H9 (cell line): ENCODE measurements around the gene EIF4E1B. TPM values are rescaled to one million over a fixed set of nuclear protein-coding genes. Genes with fewer than 3 reads are reported as not detected.

Experiments used
- DNase-seq: peaks from one replicate; pipeline ENCODE4 v3.0.0-alpha.2; 2017
- H2AFZ ChIP-seq: one replicate; pipeline ENCODE4 v1.6.1; 2013; ENCODE audit warnings: mild to moderate bottlenecking, low read length, control low read depth, moderate library complexity
- H2AK5ac ChIP-seq: 2 replicates; pipeline ENCODE4 v1.6.1; 2013; ENCODE audit warnings: low read length, control low read depth, mixed read lengths; ENCODE audit not compliant: insufficient read length
- H2BK120ac ChIP-seq: one replicate; pipeline ENCODE4 v1.6.1; 2013; ENCODE audit warnings: low read depth, mild to moderate bottlenecking, low read length, control low read depth, inconsistent platforms; ENCODE audit not compliant: poor library complexity, severe bottlenecking
- H2BK12ac ChIP-seq: 2 replicates; pipeline ENCODE4 v1.6.1; 2013; ENCODE audit warnings: low read length, control low read depth, mixed read lengths, low read depth; ENCODE audit not compliant: insufficient read length
- H2BK15ac ChIP-seq: 2 replicates; pipeline ENCODE4 v1.6.1; 2013; ENCODE audit warnings: low read depth, low read length, control low read depth
- H2BK20ac ChIP-seq: one replicate; pipeline ENCODE4 v1.6.1; 2013; ENCODE audit warnings: low read depth, mild to moderate bottlenecking, low read length, control low read depth, inconsistent platforms; ENCODE audit not compliant: poor library complexity, severe bottlenecking
- H2BK5ac ChIP-seq: 2 replicates; pipeline ENCODE4 v1.6.1; 2013; ENCODE audit warnings: low read length, control low read depth, mixed read lengths; ENCODE audit not compliant: insufficient read length
- H3K14ac ChIP-seq: 2 replicates; pipeline ENCODE4 v1.6.1; 2013; ENCODE audit warnings: low read length, control low read depth; ENCODE audit not compliant: insufficient read depth
- H3K18ac ChIP-seq: 2 replicates; pipeline ENCODE4 v1.6.1; 2013; ENCODE audit warnings: low read depth, mild to moderate bottlenecking, mixed read lengths, low read length, control low read depth; ENCODE audit not compliant: insufficient read length
- H3K23ac ChIP-seq: 2 replicates; pipeline ENCODE4 v1.6.1; 2013; ENCODE audit warnings: low read length, control low read depth, mixed read lengths, low read depth; ENCODE audit not compliant: insufficient read length
- H3K23me2 ChIP-seq: 2 replicates; pipeline ENCODE4 v1.6.1; 2013; ENCODE audit warnings: low read depth, mild to moderate bottlenecking, mixed read lengths, low read length, control low read depth; ENCODE audit not compliant: insufficient read length, poor library complexity, severe bottlenecking
- H3K27ac ChIP-seq: 2 replicates; pipeline ENCODE4 v1.5.1; 2013; ENCODE audit warnings: low read length, control low read depth, mixed read lengths, low read depth; ENCODE audit not compliant: insufficient read length
- H3K27me3 ChIP-seq: 2 replicates; pipeline ENCODE4 v1.6.1; 2013; ENCODE audit warnings: low read length, control low read depth, inconsistent platforms; ENCODE audit not compliant: insufficient read depth
- H3K4ac ChIP-seq: 2 replicates; pipeline ENCODE4 v1.6.1; 2013; ENCODE audit warnings: low read depth, mild to moderate bottlenecking, control low read depth, inconsistent platforms, low read length, moderate library complexity
- H3K4me1 ChIP-seq: 2 replicates; pipeline ENCODE4 v1.6.1; 2013; ENCODE audit warnings: low read length, control low read depth, inconsistent platforms; ENCODE audit not compliant: insufficient read depth
- H3K4me2 ChIP-seq: 2 replicates; pipeline ENCODE4 v1.6.1; 2013; ENCODE audit warnings: low read length, control low read depth, mixed read lengths; ENCODE audit not compliant: insufficient read length, insufficient read depth
- H3K56ac ChIP-seq: 2 replicates; pipeline ENCODE4 v1.6.1; 2013; ENCODE audit warnings: low read depth, mild to moderate bottlenecking, mixed read lengths, low read length, control low read depth; ENCODE audit not compliant: insufficient read length
- H3K79me1 ChIP-seq: 2 replicates; pipeline ENCODE4 v1.6.1; 2013; ENCODE audit warnings: low read depth, mild to moderate bottlenecking, moderate library complexity, low read length, control low read depth, inconsistent platforms; ENCODE audit not compliant: insufficient read depth, poor library complexity, severe bottlenecking
- H3K79me2 ChIP-seq: 2 replicates; pipeline ENCODE4 v1.6.1; 2013; ENCODE audit warnings: low read length, control low read depth, inconsistent platforms; ENCODE audit not compliant: insufficient read depth
- H3K9ac ChIP-seq: 2 replicates; pipeline ENCODE4 v1.6.1; 2013; ENCODE audit warnings: low read length, control low read depth, mixed read lengths; ENCODE audit not compliant: insufficient read length; ENCODE audit errors: extremely low read depth
- H3K9me3 ChIP-seq: one replicate; pipeline ENCODE4 v1.6.1; 2013; ENCODE audit warnings: low read depth, low read length, inconsistent platforms; ENCODE audit not compliant: control insufficient read depth
- H3T11ph ChIP-seq: one replicate; pipeline ENCODE4 v1.6.1; 2013; ENCODE audit warnings: mild to moderate bottlenecking, low read length, control low read depth, inconsistent platforms
- H4K20me1 ChIP-seq: one replicate; pipeline ENCODE4 v1.6.1; 2013; ENCODE audit not compliant: control insufficient read depth, insufficient read length, insufficient read depth
- H4K5ac ChIP-seq: 2 replicates; pipeline ENCODE4 v1.6.1; 2013; ENCODE audit warnings: low read depth, mild to moderate bottlenecking, mixed read lengths, low read length, control low read depth; ENCODE audit not compliant: insufficient read length
- H4K8ac ChIP-seq: replicated peaks from 2 replicates; pipeline ENCODE4 v1.6.1; 2013; ENCODE audit warnings: low read length, control low read depth, mixed read lengths, low read depth; ENCODE audit not compliant: insufficient read length
- H4K91ac ChIP-seq: 2 replicates; pipeline ENCODE4 v1.6.1; 2013; ENCODE audit warnings: low read depth, mild to moderate bottlenecking, moderate library complexity, mixed read lengths, low read length, control low read depth; ENCODE audit not compliant: insufficient read length
- H3K27ac Mint-ChIP-seq, 3 experiments: 2 replicates in 2 of 3; 3 replicates in 1 of 3; pipeline ENCODE4 v1.8.0; 2020 to 2021; ENCODE audit warnings: mixed read lengths in 3 of 3, mild to moderate bottlenecking in 1 of 3, moderate library complexity in 1 of 3
- H3K27me3 Mint-ChIP-seq: 2 replicates; pipeline ENCODE4 v1.8.0; 2021; ENCODE audit warnings: low read depth, mild to moderate bottlenecking, moderate library complexity, mixed read lengths
- H3K36me3 Mint-ChIP-seq, 3 experiments: 2 replicates in 2 of 3; 3 replicates in 1 of 3; pipeline ENCODE4 v1.8.0; 2020 to 2021; ENCODE audit warnings: low read depth in 3 of 3, mixed read lengths in 3 of 3; ENCODE audit not compliant: insufficient read depth in 1 of 3
- H3K4me1 Mint-ChIP-seq, 2 experiments: 2 replicates each; pipeline ENCODE4 v1.8.0; 2020; ENCODE audit warnings: mixed read lengths in 2 of 2
- H3K4me3 Mint-ChIP-seq, 2 experiments: 2 replicates in 1 of 2; 3 replicates in 1 of 2; pipeline ENCODE4 v1.8.0; 2020 to 2021; ENCODE audit warnings: mild to moderate bottlenecking in 2 of 2, mixed read lengths in 2 of 2, moderate library complexity in 1 of 2
- H3K9me3 Mint-ChIP-seq, 2 experiments: 2 replicates in 1 of 2; 3 replicates in 1 of 2; pipeline ENCODE4 v1.8.0; 2020; ENCODE audit warnings: mild to moderate bottlenecking in 2 of 2, mixed read lengths in 2 of 2, moderate library complexity in 1 of 2
- CTCF ChIP-seq: fragments of 200-600 bp; sonication (generic); conservative IDR thresholded peaks from 3 replicates; pipeline ENCODE4 v1.8.0; 2021; ENCODE audit warnings: antibody characterized with exemption, mild to moderate bottlenecking
- WGBS: extraction: QIAGEN DNeasy Blood & Tissue Kit; methylation state at CpG from one replicate; pipeline ENCODE4 v1.1.7; 2013; ENCODE audit warnings: missing lambda C conversion rate, low lambda C conversion rate, mixed read lengths; ENCODE audit not compliant: insufficient read length; ENCODE audit errors: extremely low coverage; 5-methylcytosine and 5-hydroxymethylcytosine counted together
- total RNA-seq: library from RNA; stranded (reverse); gene quantifications from 2 replicates; pipeline ENCODE4 v1.2.1, GENCODE V29; 2021

Gene EIF4E1B
- total RNA-seq, 1 experiment from 2014 or later = 1.3 TPM

- H3K4me1 Mint-ChIP-seq = peaks cover 6 to 25% of the 10 kb centered on the region in 2 experiments; a peak in 3 of 4 replicates
- Histone ChIP-seq H3K14ac (no peak overlapping the region), H3K23ac (no peak overlapping the region), H2BK20ac (no peak overlapping the region), H3K4ac (no peak overlapping the region), H4K20me1 (no peaks in the 10 kb centered on the region), H2AK5ac (no peak overlapping the region), H4K8ac (no peak overlapping the region), H3K56ac (no peak overlapping the region), H3K23me2 (peaks cover 6% of the 10 kb centered on the region), H4K91ac (no peak overlapping the region), H3K4me2 (peak overlapping the region; percentile 59), H3K27ac (no peak overlapping the region), H3K79me2 (no peaks in the 10 kb centered on the region), H3K27me3 (peaks cover 2% of the 10 kb centered on the region; the same call in 1 of the 2 replicates), H3K79me1 (no peaks in the 10 kb centered on the region), H2AFZ (peak overlapping the region; percentile 59), H3K4me1 (no peaks in the 10 kb centered on the region), H3K9me3 (no peaks in the 10 kb centered on the region), H2BK5ac (no peak overlapping the region), H2BK12ac (no peak overlapping the region), H4K5ac (no peak overlapping the region), H2BK15ac (no peak overlapping the region), H2BK120ac (no peak overlapping the region), H3T11ph (no peak overlapping the region), H3K18ac (no peak overlapping the region), H3K9ac (no peak overlapping the region)
- no peaks in the 10 kb centered on the region for H3K9me3 Mint-ChIP-seq
- no peak for TF ChIP-seq CTCF
- H3K36me3 Mint-ChIP-seq = no peaks in the 10 kb centered on the region
- no peak overlapping the region for H3K27ac Mint-ChIP-seq
- no CpG with 5 or more reads among the region's 19 CpGs for WGBS
- DNase-seq = no peak
- peaks cover 78% of the 10 kb centered on the region for H3K27me3 Mint-ChIP-seq
- H3K4me3 Mint-ChIP-seq = peak overlapping the region in 1 of 2 experiments; percentile 72; a peak in 2 of 5 replicates
Observed at GRCh38 chr5:176618783-176619182, 11.7 kb upstream of the EIF4E1B start.
